ENCODE measurements around the gene ERAP2. TPM values are rescaled to one million over a fixed set of nuclear protein-coding genes. Genes with fewer than 3 reads are reported as not detected.

Gene ERAP2
- total RNA-seq, 6 experiments from 2014 or later, result 1.5 to 13.3 (median 8.4) TPM

DNA sequence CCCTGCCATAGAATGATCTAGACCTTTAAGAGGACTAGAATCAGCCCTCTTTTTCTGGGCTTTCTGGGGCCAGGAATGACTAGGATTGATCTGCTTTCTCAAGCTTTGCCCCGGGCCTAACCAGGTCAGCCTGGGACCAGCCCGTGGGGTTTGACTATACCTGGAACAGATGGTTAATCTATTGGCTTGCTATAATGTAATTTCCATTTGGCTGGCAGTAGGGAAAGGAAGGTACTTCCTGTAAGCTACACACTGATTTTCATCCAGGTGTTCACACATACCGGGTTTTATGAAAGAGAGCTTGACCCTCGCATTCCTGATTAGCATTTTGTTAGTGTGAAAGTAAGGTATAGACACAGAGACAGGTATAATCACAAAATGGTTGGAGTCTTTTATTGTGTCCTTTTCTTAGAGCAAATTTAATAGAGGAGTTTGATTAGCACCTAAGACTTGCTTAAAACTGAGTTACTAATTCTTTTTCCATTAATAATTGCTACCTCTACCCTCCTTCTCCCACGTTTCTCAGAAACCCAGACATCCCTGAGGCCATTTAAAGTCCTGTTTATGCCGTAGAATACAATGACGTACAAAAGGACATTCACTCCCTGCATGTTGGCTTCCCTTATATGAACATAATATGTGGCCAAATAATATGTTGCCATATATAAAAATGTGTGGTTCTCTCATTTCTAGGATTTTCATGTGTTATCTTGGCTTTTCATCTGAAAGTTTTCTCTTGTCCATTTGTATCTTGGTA, 76.9 kb downstream of the ERAP2 start:
- intact Hi-C loops (cut with DNase I), result no loop called here
- Histone ChIP-seq H3K27ac (no peak overlapping the region), H3K36me3 (no peaks in the 10 kb centered on the region), H3K4me3 (no peak overlapping the region), H3K27me3 (no peaks in the 10 kb centered on the region), H3K9me3 (no peaks in the 10 kb centered on the region), H3K4me1 (peaks cover 0 to 10% (median 0%) of the 10 kb centered on the region in 4 donors)
- ATAC-seq (no peak), DNase-seq (no peak)
- WGBS (ENCODE audit: insufficient coverage, low coverage, low lambda C conversion rate, missing lambda C conversion rate), result 73% methylated on average over 7 of the region's 7 CpGs
- TF ChIP-seq POLR2A (IDR thresholded peaks at IDR 0.05), result no peak

DNA sequence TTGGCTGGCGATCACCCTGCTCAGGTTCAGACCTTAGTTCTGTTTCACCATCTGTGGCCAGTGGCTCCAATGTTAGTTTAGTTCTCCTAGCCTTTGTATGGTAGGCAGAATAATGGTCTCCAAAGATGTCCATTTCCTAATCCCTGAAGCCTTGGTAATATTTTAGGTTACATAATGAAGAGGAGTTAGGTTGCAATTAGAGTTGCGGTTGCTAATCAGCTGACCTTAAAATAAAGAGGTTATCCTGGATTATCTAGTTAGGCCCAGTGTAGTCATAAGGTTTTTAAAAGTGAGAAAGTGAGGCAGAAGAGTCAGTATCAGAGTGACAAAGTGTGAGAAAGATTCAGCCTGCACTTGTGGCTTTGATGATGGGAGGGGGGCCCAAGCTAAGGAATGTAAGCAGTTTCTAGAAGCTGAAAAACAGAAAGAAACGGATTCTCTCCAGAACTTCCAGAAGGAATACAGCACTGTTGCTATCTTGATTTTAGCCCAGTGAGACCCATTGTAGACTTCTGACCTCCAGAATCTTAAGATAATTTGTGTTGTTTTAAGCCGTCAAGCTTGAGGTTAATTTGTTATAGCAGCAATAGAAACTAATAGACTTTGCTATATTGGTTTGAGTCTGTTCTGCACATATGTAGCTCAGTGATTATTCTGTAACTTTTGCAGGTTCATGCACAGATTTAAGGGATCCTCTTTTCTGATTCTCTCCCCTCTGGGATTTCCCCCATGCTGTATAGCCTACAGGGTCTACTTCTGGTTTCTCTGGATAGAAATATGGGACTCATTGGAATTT, 81.2 kb downstream of the ERAP2 start:
- H3K36me3 ChIP-seq, result no peaks in the 10 kb centered on the region
- intact Hi-C loops (cut with DNase I), result no loop called here
- DNase-seq, result no peak
- peaks cover 0 to 17% (median 0%) of the 10 kb centered on the region in 4 donors for H3K4me1 ChIP-seq
- H3K4me3 ChIP-seq, result no peak overlapping the region
- TF ChIP-seq, protein P1, sequence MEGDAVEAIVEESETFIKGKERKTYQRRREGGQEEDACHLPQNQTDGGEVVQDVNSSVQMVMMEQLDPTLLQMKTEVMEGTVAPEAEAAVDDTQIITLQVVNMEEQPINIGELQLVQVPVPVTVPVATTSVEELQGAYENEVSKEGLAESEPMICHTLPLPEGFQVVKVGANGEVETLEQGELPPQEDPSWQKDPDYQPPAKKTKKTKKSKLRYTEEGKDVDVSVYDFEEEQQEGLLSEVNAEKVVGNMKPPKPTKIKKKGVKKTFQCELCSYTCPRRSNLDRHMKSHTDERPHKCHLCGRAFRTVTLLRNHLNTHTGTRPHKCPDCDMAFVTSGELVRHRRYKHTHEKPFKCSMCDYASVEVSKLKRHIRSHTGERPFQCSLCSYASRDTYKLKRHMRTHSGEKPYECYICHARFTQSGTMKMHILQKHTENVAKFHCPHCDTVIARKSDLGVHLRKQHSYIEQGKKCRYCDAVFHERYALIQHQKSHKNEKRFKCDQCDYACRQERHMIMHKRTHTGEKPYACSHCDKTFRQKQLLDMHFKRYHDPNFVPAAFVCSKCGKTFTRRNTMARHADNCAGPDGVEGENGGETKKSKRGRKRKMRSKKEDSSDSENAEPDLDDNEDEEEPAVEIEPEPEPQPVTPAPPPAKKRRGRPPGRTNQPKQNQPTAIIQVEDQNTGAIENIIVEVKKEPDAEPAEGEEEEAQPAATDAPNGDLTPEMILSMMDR (IDR thresholded peaks at IDR 0.05), result no peak
- WGBS (ENCODE audit: insufficient coverage, low coverage, low lambda C conversion rate, missing lambda C conversion rate), result 64% methylated on average over 4 of the region's 4 CpGs
- ATAC-seq, result peak in 3 of 4 donors; percentile 52 to 71 (median 63)
- H3K27ac ChIP-seq, result no peak overlapping the region
- H3K9me3 ChIP-seq, result no peaks in the 10 kb centered on the region
- no peaks in the 10 kb centered on the region for H3K27me3 ChIP-seq

DNA sequence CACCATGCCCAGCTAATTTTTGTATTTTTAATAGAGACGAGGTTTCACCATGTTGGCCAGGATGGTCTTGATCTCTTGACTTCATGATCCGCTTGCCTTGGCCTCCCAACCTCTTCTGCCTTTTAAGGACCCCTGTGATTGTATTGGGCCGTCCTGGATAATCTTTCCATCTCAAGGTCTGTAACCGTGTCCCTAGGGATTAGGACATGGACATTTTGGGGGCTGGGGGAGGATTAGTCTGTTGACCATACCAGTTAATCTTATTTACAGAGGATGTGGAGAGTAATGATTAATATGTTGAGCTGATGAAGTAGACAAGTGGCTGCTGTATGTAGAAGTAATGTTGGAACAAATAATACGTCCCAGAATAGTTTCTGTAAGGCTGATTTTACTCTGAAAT, 82.7 kb downstream of the ERAP2 start:
- WGBS (ENCODE audit: insufficient coverage, low coverage, low lambda C conversion rate, missing lambda C conversion rate), result 92% methylated on average over 5 of the region's 5 CpGs

DNA sequence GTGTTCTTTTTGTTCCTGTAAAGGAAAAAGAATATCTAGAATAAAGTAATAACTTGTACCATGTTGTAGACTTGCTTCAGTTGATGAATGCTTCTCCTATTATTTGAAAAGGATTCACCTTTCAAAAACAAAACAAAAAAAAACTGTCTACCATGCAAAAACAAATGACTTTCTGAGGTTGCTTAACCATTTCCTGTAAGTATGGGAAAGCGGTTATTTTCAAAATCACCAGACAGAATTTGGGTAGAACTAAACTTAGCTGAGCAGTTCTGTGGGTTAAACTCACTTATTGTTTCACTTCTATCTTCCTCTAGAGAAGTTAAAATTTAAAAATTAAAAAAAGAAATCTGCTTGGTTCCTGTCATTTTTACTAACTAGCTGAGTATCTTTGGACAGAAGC, 84.8 kb downstream of the ERAP2 start:
- DNase-seq, result no peak
- H3K4me3 ChIP-seq, result no peak overlapping the region
- peak in 2 of 4 donors; percentile 28 to 34 for ATAC-seq
- WGBS (ENCODE audit: insufficient coverage, low coverage, low lambda C conversion rate, missing lambda C conversion rate), result 55% methylated on average over 1 of the region's 1 CpG
- H3K27me3 ChIP-seq, result no peaks in the 10 kb centered on the region
- no peak overlapping the region for H3K27ac ChIP-seq
- intact Hi-C loops (cut with DNase I), result no loop called here
- no peak for TF ChIP-seq POLR2A (IDR thresholded peaks at IDR 0.05)
- TF ChIP-seq, protein P1 (IDR thresholded peaks at IDR 0.05), result no peak
- H3K9me3 ChIP-seq, result no peaks in the 10 kb centered on the region
- H3K4me1 ChIP-seq, result peaks cover 0 to 28% (median 0%) of the 10 kb centered on the region in 4 donors
- no peaks in the 10 kb centered on the region for H3K36me3 ChIP-seq

More for the DNA sequence above, 82.7 kb downstream of the ERAP2 start:
- Histone ChIP-seq H3K4me1 (peaks cover 0 to 28% (median 0%) of the 10 kb centered on the region in 4 donors), H3K9me3 (no peaks in the 10 kb centered on the region), H3K4me3 (no peak overlapping the region), H3K27ac (no peak overlapping the region), H3K36me3 (no peaks in the 10 kb centered on the region), H3K27me3 (no peaks in the 10 kb centered on the region)
- TF ChIP-seq, protein P1 (IDR thresholded peaks at IDR 0.05), result no peak
- TF ChIP-seq POLR2A (IDR thresholded peaks at IDR 0.05), result no peak
- intact Hi-C loops (cut with DNase I), result no loop called here
- ATAC-seq (no peak), DNase-seq (no peak)

DNA sequence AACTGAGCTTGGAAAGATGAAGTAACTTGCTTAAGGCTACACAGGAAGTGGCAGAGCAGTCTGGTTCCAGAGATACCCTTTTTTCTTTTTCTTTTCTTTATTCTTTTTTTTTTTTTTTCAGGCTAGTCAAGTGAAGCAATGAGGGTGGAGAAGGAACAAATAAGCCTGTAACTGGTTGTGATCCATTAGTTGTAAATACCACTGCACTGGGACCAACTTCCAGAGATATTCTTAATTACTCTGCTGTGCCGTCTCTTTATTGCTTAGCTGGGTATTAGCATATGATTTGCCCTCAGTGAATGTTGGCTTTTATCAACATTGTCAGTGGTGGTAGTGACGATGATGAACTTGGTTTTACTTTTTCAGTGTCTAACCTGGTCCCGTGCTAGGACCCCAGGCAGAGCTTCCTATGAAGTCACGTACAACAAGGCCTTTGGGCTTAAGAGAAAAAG, 86.3 kb downstream of the ERAP2 start:
- no peaks in the 10 kb centered on the region for H3K27me3 ChIP-seq
- intact Hi-C loops (cut with DNase I), result no loop called here
- no peak for ATAC-seq
- no peak for DNase-seq
- H3K36me3 ChIP-seq, result no peaks in the 10 kb centered on the region
- WGBS (ENCODE audit: insufficient coverage, low coverage, low lambda C conversion rate, missing lambda C conversion rate), result 78% methylated on average over 4 of the region's 4 CpGs
- no peak for TF ChIP-seq POLR2A (IDR thresholded peaks at IDR 0.05)
- TF ChIP-seq, protein P1 (IDR thresholded peaks at IDR 0.05), result no peak
- H3K4me1 ChIP-seq, result peaks cover 0 to 23% (median 0%) of the 10 kb centered on the region in 4 donors
- H3K9me3 ChIP-seq, result no peaks in the 10 kb centered on the region
- H3K27ac ChIP-seq, result no peak overlapping the region
- H3K4me3 ChIP-seq, result no peak overlapping the region

All from right lobe of liver (tissue), 6 donors.